ENCODE measurements around the gene TBC1D3.
"Not testable (repeated sequence)": the region's sequence is repeated elsewhere in the genome, so short reads cannot be mapped to it uniquely, and the experiment has no call there.

TBC1D3 gene
- total RNA-seq, result 0 reads per million in 2 donors

DNA sequence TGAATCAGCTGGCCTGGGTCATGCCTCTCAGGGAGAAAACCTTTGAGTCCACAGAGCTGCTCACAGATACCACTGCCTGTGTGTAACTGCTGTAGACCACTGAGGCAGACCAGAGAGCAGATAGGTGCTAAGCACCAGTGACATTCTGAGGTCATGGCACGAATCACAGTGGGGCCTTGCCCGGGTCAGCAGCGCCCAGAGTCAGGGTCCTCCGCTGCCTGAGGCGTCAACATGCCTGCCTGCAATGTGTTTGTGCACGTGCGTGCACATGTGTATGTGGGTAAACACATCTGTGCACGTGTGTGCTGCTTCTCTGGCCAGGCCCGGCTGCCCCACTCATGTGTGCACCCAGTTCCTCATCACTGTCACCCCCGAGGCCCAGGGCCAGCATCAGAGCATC, at the start of gene TBC1D3:
TSS of gene TBC1D3 (minus strand) at position 101 of the 400 bp plus-strand sequence. CDS start 1,526 bp downstream, outside the sequence.
- not testable (repeated sequence) for DNase-seq

DNA sequence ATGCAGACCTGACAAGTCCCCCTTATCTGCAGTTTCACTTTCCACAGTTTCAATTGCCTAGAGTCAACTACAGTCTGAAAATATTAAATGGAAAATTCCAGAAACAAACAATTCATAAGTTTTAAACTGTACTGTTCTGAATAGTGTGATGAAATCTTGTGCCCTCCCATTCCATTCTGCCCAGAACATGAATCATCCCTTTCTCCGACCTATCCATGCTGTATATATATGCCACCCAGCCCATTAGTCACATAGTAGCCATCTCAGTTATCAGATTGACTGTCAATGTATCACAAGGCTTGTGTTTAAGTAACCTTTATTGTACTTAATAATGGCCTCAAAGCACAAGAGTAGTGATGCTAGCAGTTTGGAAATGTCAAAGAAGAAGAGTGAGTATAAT, 40.4 kb upstream of the TBC1D3 start:
- not testable (repeated sequence) for DNase-seq

DNA sequence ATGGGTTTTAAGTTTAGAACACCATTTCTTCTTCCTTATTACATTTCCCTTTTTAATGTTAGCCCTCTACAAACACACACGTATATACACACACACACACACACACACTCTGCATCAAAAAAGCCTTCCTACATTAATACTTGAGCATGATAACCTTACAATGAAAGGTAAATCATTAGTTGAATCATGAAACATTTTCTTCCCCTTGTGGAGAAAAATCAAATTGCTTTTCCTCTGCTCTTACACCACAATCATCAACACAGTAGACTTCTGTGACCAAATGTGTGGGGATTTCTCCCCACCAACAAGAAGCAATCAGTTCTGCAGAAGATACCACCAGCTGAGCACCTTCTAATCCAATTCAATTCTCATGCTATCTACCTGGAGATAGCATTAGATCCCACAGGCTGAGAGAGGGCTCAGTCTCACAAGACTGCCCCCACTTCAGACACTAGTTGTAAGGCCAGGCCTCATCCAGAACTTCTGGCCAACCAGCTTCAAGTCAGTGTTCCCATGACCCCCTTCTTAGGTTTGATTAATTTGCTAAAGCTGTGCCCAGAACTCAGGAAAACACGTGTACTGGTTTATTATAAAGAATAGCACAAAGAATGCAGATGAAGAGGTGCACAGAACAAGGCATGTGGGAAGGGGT, 33.6 kb upstream of the TBC1D3 start:
- DNase-seq, result not testable (repeated sequence)

GRCh38 chr17:38220867-38221266, 28.5 kb upstream of the TBC1D3 start:
- not testable (repeated sequence) for DNase-seq

DNA sequence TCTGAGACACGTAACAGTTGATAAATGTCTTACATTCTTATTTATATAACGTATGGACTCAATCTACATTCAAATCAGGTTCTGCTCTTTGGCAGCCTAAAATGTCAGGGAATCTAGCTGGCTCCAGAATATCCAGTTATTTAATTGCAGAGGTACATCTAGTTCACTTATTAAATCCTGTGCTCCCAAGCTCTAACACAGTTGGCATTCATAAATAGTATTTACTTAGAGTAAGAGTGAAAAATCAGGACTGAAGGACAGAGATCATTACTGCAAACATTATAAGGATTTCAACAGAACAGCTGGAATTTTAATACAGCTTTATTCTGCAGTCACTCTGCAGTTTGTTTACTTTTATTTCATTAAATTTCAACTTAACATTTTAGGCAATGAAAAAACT, 7.9 kb upstream of the TBC1D3 start:
- DNase-seq, result not testable (repeated sequence)

DNA sequence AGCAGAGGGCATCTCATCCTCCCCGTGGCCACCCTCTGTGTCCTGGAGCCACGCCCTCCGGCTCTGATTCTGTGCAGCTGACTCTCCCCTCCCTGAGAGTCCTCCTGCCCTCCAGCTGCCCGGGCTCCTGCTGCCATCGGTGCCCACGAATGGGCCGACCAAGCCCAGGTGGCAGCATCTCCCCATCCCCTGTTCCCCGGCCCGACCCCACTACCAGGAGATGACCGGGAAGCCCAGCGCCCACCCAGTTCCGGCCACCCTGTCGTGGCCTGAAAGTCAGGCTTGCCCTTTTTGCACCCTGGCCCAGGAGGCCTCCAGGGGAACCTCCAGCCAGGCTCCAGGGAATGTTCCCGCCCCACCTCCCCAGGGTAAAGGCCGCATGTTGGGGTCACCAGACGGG, 57.5 kb downstream of the TBC1D3 start:
- DNase-seq, result not testable (repeated sequence)
